GM12878 (cell line): ENCODE results near the gene CREBZF.

Source experiments
- CHD1 ChIP-seq: IDR thresholded peaks from 2 replicates; pipeline ENCODE4 v1.6.1; 2012; ENCODE audit warnings: low read depth, low read length, improper control_type of control experiment
- CHD2 ChIP-seq: IDR thresholded peaks from 2 replicates; pipeline ENCODE4 v1.6.1; 2011; ENCODE audit warnings: low read depth, low read length, improper control_type of control experiment, borderline replicate concordance
- CHD4 ChIP-seq: fragments of 200-600 bp; sonication (generic); IDR thresholded peaks from 2 replicates; pipeline ENCODE4 v1.6.1; 2016; ENCODE audit warnings: mild to moderate bottlenecking
- EZH2 ChIP-seq: IDR thresholded peaks from 2 replicates; pipeline ENCODE4 v1.6.1; 2012; ENCODE audit warnings: low read depth, mild to moderate bottlenecking, control low read depth, inconsistent platforms, low read length, borderline replicate concordance; ENCODE audit not compliant: control insufficient read depth
- FOXK2 ChIP-seq: fragments of 450-650 bp; IDR thresholded peaks from 2 replicates; pipeline ENCODE4 v1.6.1; 2017; ENCODE audit warnings: mild to moderate bottlenecking, moderate library complexity
- MAX ChIP-seq: IDR thresholded peaks from 2 replicates; pipeline ENCODE4 v1.6.1; 2012; ENCODE audit warnings: low read depth, low read length, improper control_type of control experiment
- NBN ChIP-seq: fragments of 450-650 bp; IDR thresholded peaks from 2 replicates; pipeline ENCODE4 v1.6.1; 2016
- POLR2A ChIP-seq: IDR thresholded peaks from 2 replicates; pipeline ENCODE4 v1.6.1; 2011; ENCODE audit warnings: low read depth, mild to moderate bottlenecking, low read length
- RAD21 ChIP-seq: IDR thresholded peaks from 2 replicates; pipeline ENCODE4 v1.6.1; 2011; ENCODE audit warnings: mild to moderate bottlenecking, low read depth, low read length, moderate library complexity; ENCODE audit not compliant: insufficient read depth
- RB1 ChIP-seq: fragments of 450-650 bp; formaldehyde crosslinking; IDR thresholded peaks from 2 replicates; pipeline ENCODE4 v1.6.1; 2017; ENCODE audit warnings: mild to moderate bottlenecking, borderline replicate concordance
- SMC3 ChIP-seq: IDR thresholded peaks from 2 replicates; pipeline ENCODE4 v1.6.1; 2011; ENCODE audit warnings: low read length, improper control_type of control experiment, borderline replicate concordance
- SRF ChIP-seq, 2 experiments: IDR thresholded peaks; 2 replicates each; pipeline ENCODE4 v1.6.1; 2011; ENCODE audit warnings: low read depth in 2 of 2, low read length in 2 of 2, mild to moderate bottlenecking in 1 of 2, moderate library complexity in 1 of 2
- TARDBP ChIP-seq: IDR thresholded peaks from 2 replicates; pipeline ENCODE4 v1.6.1; 2016; ENCODE audit warnings: borderline replicate concordance
- TCF12 ChIP-seq: IDR thresholded peaks from 2 replicates; pipeline ENCODE4 v1.6.1; 2011; ENCODE audit warnings: low read depth, mild to moderate bottlenecking, low read length

GRCh38 chr11:85695546-85695945 is 30.6 kb upstream of the CREBZF start:
- no peak for TF ChIP-seq RB1
- no peak for TF ChIP-seq CHD2
- no peak for TF ChIP-seq FOXK2
- no peak for TF ChIP-seq TARDBP
- TF ChIP-seq TCF12 = no peak
- TF ChIP-seq RAD21 = no peak
- no peak for TF ChIP-seq CHD4
- TF ChIP-seq NBN = no peak
- TF ChIP-seq POLR2A = no peak
- no peak for TF ChIP-seq EZH2
- no peak for TF ChIP-seq SRF (IDR thresholded peaks at IDR 0.05; ENCODE audit: low read depth in 2 of 2, low read length in 2 of 2)
- TF ChIP-seq SMC3 = no peak
- TF ChIP-seq CHD1 = no peak
- TF ChIP-seq MAX = no peak
